GM23338 (cell line): ENCODE measurements around the gene HHIP. TPM values are rescaled to one million over a fixed set of nuclear protein-coding genes. Genes with fewer than 3 reads are reported as not detected.

Experiments
- ATAC-seq: fragments of 200-7000 bp; cut with Tn5 transposase; 3 replicates; pipeline ENCODE4 v1.9.1; 2020
- DNase-seq: peaks from one replicate; pipeline ENCODE4 v3.0.0-alpha.2; 2015; ENCODE audit warnings: low spot score
- H2AFZ ChIP-seq: fragments of 200-600 bp; sonication (generic); 2 replicates; pipeline ENCODE4 v1.8.0; 2016; ENCODE audit warnings: antibody characterized with exemption, mild to moderate bottlenecking, moderate library complexity
- H3F3A ChIP-seq: fragments of 200-600 bp; sonication (generic); replicated peaks from 2 replicates; pipeline ENCODE4 v1.8.0; 2017; ENCODE audit warnings: antibody characterized with exemption, mixed run types, low read depth
- H3K27ac ChIP-seq: fragments of 200-600 bp; sonication (generic); 2 replicates; pipeline ENCODE4 v1.6.1; 2016; ENCODE audit warnings: low read depth
- H3K27me3 ChIP-seq: fragments of 200-600 bp; sonication (generic); 2 replicates; pipeline ENCODE4 v1.8.0; 2016; ENCODE audit warnings: mild to moderate bottlenecking, mixed run types, moderate library complexity; ENCODE audit not compliant: insufficient read depth
- H3K36me3 ChIP-seq: fragments of 200-600 bp; sonication (generic); 2 replicates; pipeline ENCODE4 v1.8.0; 2016; ENCODE audit warnings: mild to moderate bottlenecking; ENCODE audit not compliant: insufficient read depth
- H3K4me1 ChIP-seq: fragments of 200-600 bp; sonication (generic); 2 replicates; pipeline ENCODE4 v1.8.0; 2016; ENCODE audit warnings: mild to moderate bottlenecking, moderate library complexity; ENCODE audit not compliant: insufficient read depth
- H3K4me2 ChIP-seq: fragments of 200-600 bp; sonication (generic); 2 replicates; pipeline ENCODE4 v1.7.1; 2017; ENCODE audit warnings: mixed run types
- H3K4me3 ChIP-seq: fragments of 200-600 bp; sonication (generic); 2 replicates; pipeline ENCODE4 v1.6.1; 2016; ENCODE audit warnings: mixed run types
- H3K79me2 ChIP-seq: fragments of 200-600 bp; sonication (generic); replicated peaks from 2 replicates; pipeline ENCODE4 v1.8.0; 2017; ENCODE audit warnings: mild to moderate bottlenecking; ENCODE audit not compliant: insufficient read depth
- H3K9me2 ChIP-seq: fragments of 200-600 bp; sonication (generic); 2 replicates; pipeline ENCODE4 v1.8.0; 2017; ENCODE audit not compliant: insufficient read depth
- H4K20me1 ChIP-seq: fragments of 200-600 bp; sonication (generic); replicated peaks from 2 replicates; pipeline ENCODE4 v1.8.0; 2017; ENCODE audit warnings: mild to moderate bottlenecking; ENCODE audit not compliant: insufficient read depth
- H3K27ac Mint-ChIP-seq: 2 replicates; pipeline ENCODE4 v1.8.0; 2020; ENCODE audit warnings: inconsistent platforms, mild to moderate bottlenecking, moderate library complexity, mixed read lengths
- H3K27me3 Mint-ChIP-seq: 3 replicates; pipeline ENCODE4 v1.8.0; 2022; ENCODE audit warnings: low read depth, mild to moderate bottlenecking, moderate library complexity, mixed read lengths, inconsistent platforms; ENCODE audit not compliant: insufficient read depth, poor library complexity
- H3K36me3 Mint-ChIP-seq: 3 replicates; pipeline ENCODE4 v1.8.0; 2021; ENCODE audit warnings: low read depth, mild to moderate bottlenecking, inconsistent platforms, moderate library complexity, mixed read lengths
- H3K4me1 Mint-ChIP-seq: 3 replicates; pipeline ENCODE4 v1.8.0; 2020; ENCODE audit warnings: mild to moderate bottlenecking, inconsistent platforms, mixed read lengths
- H3K4me3 Mint-ChIP-seq: 3 replicates; pipeline ENCODE4 v1.8.0; 2021; ENCODE audit warnings: moderate library complexity, mild to moderate bottlenecking, inconsistent platforms, mixed read lengths
- H3K9me3 Mint-ChIP-seq: 3 replicates; pipeline ENCODE4 v1.8.0; 2020; ENCODE audit warnings: moderate library complexity, mild to moderate bottlenecking, inconsistent platforms, mixed read lengths
- EZH2 ChIP-seq: fragments of 200-600 bp; sonication (generic); IDR thresholded peaks from one replicate; pipeline ENCODE4 v1.8.0; 2017; ENCODE audit warnings: antibody characterized with exemption, mild to moderate bottlenecking, low read depth; ENCODE audit not compliant: unreplicated experiment
- REST ChIP-seq: IDR thresholded peaks from one replicate; pipeline ENCODE4 v1.6.1; 2018; ENCODE audit warnings: antibody characterized with exemption; ENCODE audit not compliant: unreplicated experiment
- STAT1 ChIP-seq: IDR thresholded peaks from one replicate; pipeline ENCODE4 v1.6.1; 2016; ENCODE audit warnings: antibody characterized with exemption; ENCODE audit not compliant: unreplicated experiment
- ZNF331 ChIP-seq: fragments of 250-450 bp; sonication (Bioruptor Pico); IDR thresholded peaks from 2 replicates; pipeline ENCODE4 v1.5.0; 2020; ENCODE audit warnings: low read depth, mild to moderate bottlenecking, moderate library complexity
- ZNF462 ChIP-seq: fragments of 250-450 bp; sonication (Bioruptor Pico); IDR thresholded peaks from 2 replicates; pipeline ENCODE4 v1.5.0; 2020; ENCODE audit warnings: mild to moderate bottlenecking, moderate library complexity
- polyA plus RNA-seq: library from polyadenylated mRNA; unstranded; fragments of >200 nt; fragmentation: Nextera tagmentation; extraction: Ambion mirVana; gene quantifications from 2 replicates; pipeline ENCODE4 v1.2.1, GENCODE V29; 2016
- total RNA-seq: library from RNA; depleted of rRNA; stranded (reverse); fragments of >200 nt; shearing (Covaris generic); gene quantifications from 2 replicates; pipeline ENCODE4 v1.2.3, GENCODE V29; 2014
- TF ChIP-seq, protein P1 (sequence below): IDR thresholded peaks from 2 replicates; pipeline ENCODE4 v1.6.1; 2016; ENCODE audit warnings: antibody characterized with exemption

Gene HHIP
- total and polyA plus RNA-seq, 2 experiments from 2014 or later = 2.5 to 4.2 TPM

GRCh38 chr4:144681806-144682205 lies 35.9 kb downstream of the HHIP start (continued):
- TF ChIP-seq ZNF331 (CRISPR knock-in tag) (no peak), STAT1 (no peak)
- TF ChIP-seq, protein P1, sequence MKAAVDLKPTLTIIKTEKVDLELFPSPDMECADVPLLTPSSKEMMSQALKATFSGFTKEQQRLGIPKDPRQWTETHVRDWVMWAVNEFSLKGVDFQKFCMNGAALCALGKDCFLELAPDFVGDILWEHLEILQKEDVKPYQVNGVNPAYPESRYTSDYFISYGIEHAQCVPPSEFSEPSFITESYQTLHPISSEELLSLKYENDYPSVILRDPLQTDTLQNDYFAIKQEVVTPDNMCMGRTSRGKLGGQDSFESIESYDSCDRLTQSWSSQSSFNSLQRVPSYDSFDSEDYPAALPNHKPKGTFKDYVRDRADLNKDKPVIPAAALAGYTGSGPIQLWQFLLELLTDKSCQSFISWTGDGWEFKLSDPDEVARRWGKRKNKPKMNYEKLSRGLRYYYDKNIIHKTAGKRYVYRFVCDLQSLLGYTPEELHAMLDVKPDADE = no peak

DNA sequence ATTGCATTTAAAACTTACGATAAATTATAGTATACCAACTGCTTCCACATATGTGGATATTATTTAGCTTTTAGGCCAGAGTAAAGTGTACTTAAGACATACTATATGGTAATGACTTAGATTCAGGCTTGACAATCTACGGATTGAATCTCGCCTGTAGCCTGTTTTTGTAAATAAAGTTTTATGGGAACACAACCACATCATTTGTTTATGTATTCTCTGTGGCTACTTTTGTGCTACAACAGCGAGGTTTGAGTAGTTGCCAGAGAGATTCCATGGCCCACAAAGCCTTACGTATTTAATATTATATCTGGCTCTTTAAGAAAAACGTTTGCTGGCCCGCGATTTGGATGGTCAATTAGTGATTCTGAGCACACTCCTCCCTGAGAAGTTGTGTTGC lies 37.6 kb downstream of the HHIP start:
- H3K27me3 Mint-ChIP-seq = no peaks in the 10 kb centered on the region
- H3K9me3 Mint-ChIP-seq = peaks cover 3% of the 10 kb centered on the region; the same call in 2 of the 3 replicates
- no peaks in the 10 kb centered on the region for H3K79me2 ChIP-seq
- H3K4me2 ChIP-seq = no peak overlapping the region
- no peaks in the 10 kb centered on the region for H3K27me3 ChIP-seq
- peaks cover 25% of the 10 kb centered on the region for H3K4me1 ChIP-seq
- H3K4me1 Mint-ChIP-seq = peaks cover 26% of the 10 kb centered on the region
- no peaks in the 10 kb centered on the region for H3K36me3 Mint-ChIP-seq
- H3F3A ChIP-seq = no peaks in the 10 kb centered on the region
- H3K27ac Mint-ChIP-seq = no peak overlapping the region
- no peak overlapping the region for H3K4me3 ChIP-seq
- no peaks in the 10 kb centered on the region for H3K36me3 ChIP-seq
- no peak for ATAC-seq
- TF ChIP-seq REST (no peak), EZH2 (no peak), ZNF331 (CRISPR knock-in tag) (no peak), ZNF462 (CRISPR knock-in tag) (no peak)
- TF ChIP-seq, protein P1 = no peak
- DNase-seq = no peak
- no peak overlapping the region for H2AFZ ChIP-seq
- H3K4me3 Mint-ChIP-seq = no peak overlapping the region
- no peaks in the 10 kb centered on the region for H3K9me2 ChIP-seq
- no peaks in the 10 kb centered on the region for H4K20me1 ChIP-seq
- no peak overlapping the region for H3K27ac ChIP-seq
